Neural crest cell (in vitro differentiated cells): ENCODE results near the gene SIRT7. TPM values are rescaled to one million over a fixed set of nuclear protein-coding genes. Genes with fewer than 3 reads are reported as not detected.
"Not testable (repeated sequence)": the region's sequence is repeated elsewhere in the genome, so short reads cannot be mapped to it uniquely, and the experiment has no call there.

Experiments used
- DNase-seq: peaks from one replicate; pipeline ENCODE4 v3.0.0; 2021; ENCODE audit warnings: low read depth, mixed read lengths, low spot score
- H3K27ac Mint-ChIP-seq: one replicate; pipeline ENCODE4 v1.8.0; 2021; ENCODE audit warnings: mild to moderate bottlenecking, mixed read lengths; ENCODE audit not compliant: unreplicated experiment
- H3K27me3 Mint-ChIP-seq: 2 replicates; pipeline ENCODE4 v1.8.0; 2021; ENCODE audit warnings: low read depth, mild to moderate bottlenecking, mixed read lengths
- H3K36me3 Mint-ChIP-seq: 2 replicates; pipeline ENCODE4 v1.8.0; 2021; ENCODE audit warnings: low read depth, mild to moderate bottlenecking, mixed read lengths
- H3K4me1 Mint-ChIP-seq: 2 replicates; pipeline ENCODE4 v1.8.0; 2021; ENCODE audit warnings: mixed read lengths
- H3K4me3 Mint-ChIP-seq: one replicate; pipeline ENCODE4 v1.8.0; 2021; ENCODE audit warnings: mild to moderate bottlenecking, mixed read lengths
- H3K9me3 Mint-ChIP-seq: 2 replicates; pipeline ENCODE4 v1.8.0; 2021; ENCODE audit warnings: mixed read lengths
- total RNA-seq: library from RNA; stranded (reverse); gene quantifications from 2 replicates; pipeline ENCODE4 v1.2.1, GENCODE V29; 2021
- TF ChIP-seq, protein P1 (sequence below): fragments of 200-600 bp; sonication (generic); conservative IDR thresholded peaks from 2 replicates; pipeline ENCODE4 v1.5.0; 2021; ENCODE audit warnings: antibody characterized with exemption, mild to moderate bottlenecking

The SIRT7 gene
- total RNA-seq, 1 donor from 2014 or later = 26.2 TPM

DNA sequence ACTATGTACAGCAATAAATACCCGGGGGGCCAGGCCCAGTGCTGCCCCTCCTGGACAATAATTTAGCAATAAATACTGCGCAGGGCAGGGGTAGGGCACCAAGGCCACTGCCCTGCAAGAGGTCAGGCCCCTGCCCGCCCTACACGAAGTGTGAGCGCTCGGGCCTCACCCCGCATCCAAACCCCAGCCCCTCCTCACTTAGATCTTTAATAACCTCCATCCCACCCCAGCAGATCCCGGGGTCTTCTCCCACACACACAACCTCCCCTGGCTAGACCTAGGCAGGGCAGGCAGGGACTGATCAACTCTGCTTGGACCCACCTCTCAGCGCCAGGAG, 325 bp upstream of the SIRT7 start:
- DNase-seq, H3K36me3 Mint-ChIP-seq, H3K27me3 Mint-ChIP-seq, H3K9me3 Mint-ChIP-seq: not testable (repeated sequence)
- H3K4me1 Mint-ChIP-seq = peaks cover 11% of the 10 kb centered on the region
- TF ChIP-seq, protein P1, sequence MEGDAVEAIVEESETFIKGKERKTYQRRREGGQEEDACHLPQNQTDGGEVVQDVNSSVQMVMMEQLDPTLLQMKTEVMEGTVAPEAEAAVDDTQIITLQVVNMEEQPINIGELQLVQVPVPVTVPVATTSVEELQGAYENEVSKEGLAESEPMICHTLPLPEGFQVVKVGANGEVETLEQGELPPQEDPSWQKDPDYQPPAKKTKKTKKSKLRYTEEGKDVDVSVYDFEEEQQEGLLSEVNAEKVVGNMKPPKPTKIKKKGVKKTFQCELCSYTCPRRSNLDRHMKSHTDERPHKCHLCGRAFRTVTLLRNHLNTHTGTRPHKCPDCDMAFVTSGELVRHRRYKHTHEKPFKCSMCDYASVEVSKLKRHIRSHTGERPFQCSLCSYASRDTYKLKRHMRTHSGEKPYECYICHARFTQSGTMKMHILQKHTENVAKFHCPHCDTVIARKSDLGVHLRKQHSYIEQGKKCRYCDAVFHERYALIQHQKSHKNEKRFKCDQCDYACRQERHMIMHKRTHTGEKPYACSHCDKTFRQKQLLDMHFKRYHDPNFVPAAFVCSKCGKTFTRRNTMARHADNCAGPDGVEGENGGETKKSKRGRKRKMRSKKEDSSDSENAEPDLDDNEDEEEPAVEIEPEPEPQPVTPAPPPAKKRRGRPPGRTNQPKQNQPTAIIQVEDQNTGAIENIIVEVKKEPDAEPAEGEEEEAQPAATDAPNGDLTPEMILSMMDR = peak; percentile 29
- peak overlapping the region; percentile 62 for H3K27ac Mint-ChIP-seq
- peak overlapping the region; percentile 90 for H3K4me3 Mint-ChIP-seq

DNA sequence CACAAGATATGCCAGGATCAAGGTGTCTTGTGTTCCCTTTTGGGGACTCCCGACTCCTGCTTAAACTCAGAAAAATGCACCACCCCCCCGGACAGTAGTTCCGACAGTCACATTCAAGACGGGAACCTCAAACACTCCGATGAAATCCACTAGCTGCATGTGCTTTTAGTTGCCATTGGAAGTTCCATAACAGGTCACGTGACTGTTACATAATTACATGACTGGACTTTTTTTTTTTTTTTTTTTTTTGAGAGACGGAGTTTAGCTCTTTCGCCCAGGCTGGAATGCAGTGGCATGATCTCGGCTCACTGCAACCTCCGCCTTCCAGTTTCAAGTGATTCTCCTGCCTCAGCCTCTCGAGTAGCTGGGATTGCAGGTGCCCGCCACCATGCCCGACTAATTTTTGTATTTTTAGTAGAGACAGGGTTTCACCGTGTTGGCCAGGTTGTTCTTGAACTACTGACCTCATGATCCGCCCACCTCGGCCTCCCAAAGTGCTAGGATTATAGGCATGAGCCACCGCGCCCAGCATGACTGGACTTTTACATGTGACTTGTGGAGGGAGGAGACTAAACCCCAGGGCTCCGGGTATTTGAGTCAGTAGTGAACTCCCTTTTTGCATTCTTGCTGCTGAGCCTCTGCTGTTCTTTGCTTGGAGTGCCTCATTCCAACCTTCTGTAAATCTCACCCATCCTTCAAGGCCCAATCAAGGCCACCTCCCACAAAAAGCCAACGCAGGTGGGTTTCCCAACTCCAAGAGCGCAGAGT, 1.6 kb downstream of the SIRT7 start:
- H3K27me3 Mint-ChIP-seq = no peaks in the 10 kb centered on the region
- no peak for DNase-seq
- no peak overlapping the region for H3K27ac Mint-ChIP-seq
- H3K4me3 Mint-ChIP-seq = peak overlapping the region; percentile 83
- peaks cover 7% of the 10 kb centered on the region for H3K36me3 Mint-ChIP-seq
- H3K4me1 Mint-ChIP-seq = peaks cover 9% of the 10 kb centered on the region
- TF ChIP-seq, protein P1 = no peak
- H3K9me3 Mint-ChIP-seq = no peaks in the 10 kb centered on the region

DNA sequence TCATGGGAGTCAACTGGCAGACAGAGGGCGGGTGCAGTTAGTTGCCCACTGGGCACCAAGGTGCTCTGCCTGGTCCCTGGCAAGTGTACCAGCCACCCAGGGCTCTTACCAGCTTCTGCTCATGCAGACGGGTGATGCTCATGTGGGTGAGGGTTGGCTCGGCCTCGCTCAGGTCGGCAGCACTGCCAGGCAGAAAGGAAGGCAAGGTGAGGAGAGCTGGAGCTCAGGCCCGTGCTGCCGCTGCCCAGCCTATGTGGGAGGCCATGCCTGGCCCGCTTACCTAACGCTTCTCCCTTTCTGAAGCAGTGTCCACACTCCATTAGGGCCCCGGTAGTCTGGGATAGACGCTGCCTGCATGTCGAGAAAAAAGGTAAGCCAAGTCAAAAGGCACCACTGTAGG, 2.6 kb downstream of the SIRT7 start:
- peaks cover 7% of the 10 kb centered on the region for H3K36me3 Mint-ChIP-seq
- no peaks in the 10 kb centered on the region for H3K9me3 Mint-ChIP-seq
- TF ChIP-seq, protein P1 = no peak
- no peak overlapping the region for H3K27ac Mint-ChIP-seq
- no peak for DNase-seq
- peaks cover 12% of the 10 kb centered on the region for H3K4me1 Mint-ChIP-seq
- no peaks in the 10 kb centered on the region for H3K27me3 Mint-ChIP-seq
- peak overlapping the region; percentile 83 for H3K4me3 Mint-ChIP-seq

DNA sequence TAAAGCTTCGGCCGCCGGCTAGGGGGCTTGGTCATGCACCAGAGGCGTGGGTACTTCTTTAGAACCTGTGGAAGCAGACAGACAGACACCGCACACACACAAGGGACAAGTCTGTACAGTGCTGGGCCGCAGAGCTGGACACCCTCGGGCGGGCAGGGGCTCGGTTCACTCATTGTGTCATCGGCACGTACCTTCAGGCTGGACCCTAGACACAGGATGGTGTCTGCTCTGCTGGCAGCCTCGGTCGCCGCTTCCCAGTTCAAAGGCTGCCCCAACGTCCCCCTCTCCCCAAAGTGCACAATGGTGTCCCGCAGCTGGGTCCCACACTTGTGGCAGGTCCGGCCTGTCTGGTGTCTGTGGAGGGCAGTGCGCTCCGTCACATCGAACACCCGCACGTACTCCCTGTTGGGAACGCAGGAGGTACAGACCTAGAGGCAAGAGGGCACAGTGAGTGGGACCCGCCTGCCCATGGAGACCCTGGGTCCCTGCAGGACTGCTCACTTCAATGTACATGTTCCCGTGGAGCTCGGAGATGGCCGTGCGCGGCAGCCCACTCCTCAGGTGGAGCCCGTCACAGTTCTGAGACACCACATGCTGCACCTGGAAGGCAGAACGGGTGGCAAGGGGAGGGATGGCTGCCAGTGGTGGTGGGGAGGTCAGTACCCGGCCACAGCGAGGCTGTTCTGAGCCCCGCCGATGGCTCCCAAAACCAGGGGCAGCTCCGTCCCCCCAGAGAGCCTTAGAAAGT, 3.7 kb downstream of the SIRT7 start:
- H3K4me3 Mint-ChIP-seq = peak overlapping the region; percentile 31
- peaks cover 7% of the 10 kb centered on the region for H3K36me3 Mint-ChIP-seq
- DNase-seq = no peak
- no peak overlapping the region for H3K27ac Mint-ChIP-seq
- peaks cover 18% of the 10 kb centered on the region for H3K4me1 Mint-ChIP-seq
- no peaks in the 10 kb centered on the region for H3K9me3 Mint-ChIP-seq
- TF ChIP-seq, protein P1 = no peak
- H3K27me3 Mint-ChIP-seq = no peaks in the 10 kb centered on the region

DNA sequence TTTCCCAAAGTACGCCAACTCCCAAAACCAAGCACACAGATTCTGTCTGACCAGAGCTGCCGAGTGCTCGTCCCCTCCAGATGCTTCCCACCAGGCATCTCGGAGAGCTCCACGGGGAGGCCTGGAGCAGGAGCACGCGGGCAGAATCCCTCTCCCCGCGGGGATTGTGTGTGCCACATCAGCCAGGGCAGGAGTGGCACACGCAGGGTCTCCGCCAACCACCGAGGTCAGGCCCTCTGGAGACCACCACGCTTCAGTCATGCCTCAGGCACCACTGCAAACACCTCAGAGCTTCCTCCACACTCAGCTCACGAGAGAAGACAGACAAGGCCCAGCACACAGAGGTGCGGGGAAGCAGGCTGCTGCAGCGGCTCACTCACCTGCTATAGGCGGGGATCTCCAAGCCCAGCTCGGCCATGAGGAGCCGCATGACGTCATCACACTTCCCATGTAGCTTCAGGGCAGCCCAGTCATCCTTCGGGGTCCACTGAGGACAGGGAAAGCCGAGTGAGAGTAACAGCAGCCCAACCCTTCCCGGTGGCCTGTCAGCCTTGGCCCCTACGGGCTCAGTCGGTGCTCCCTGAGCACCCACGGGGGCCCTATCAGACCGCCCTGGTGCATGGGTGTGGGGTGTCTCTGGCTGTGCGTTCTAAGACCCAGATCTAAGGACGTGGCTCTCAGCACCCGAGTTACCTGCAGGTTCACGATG, 4.4 kb downstream of the SIRT7 start:
- TF ChIP-seq, protein P1 = no peak
- peak overlapping the region; percentile 52 for H3K27ac Mint-ChIP-seq
- DNase-seq = no peak
- peak overlapping the region; percentile 86 for H3K4me3 Mint-ChIP-seq
- H3K4me1 Mint-ChIP-seq = peaks cover 18% of the 10 kb centered on the region
- no peaks in the 10 kb centered on the region for H3K9me3 Mint-ChIP-seq
- no peaks in the 10 kb centered on the region for H3K27me3 Mint-ChIP-seq
- H3K36me3 Mint-ChIP-seq = peaks cover 7% of the 10 kb centered on the region
